HG03045 (cell line): ENCODE measurements around the gene AFAP1.

ENCODE experiments used
- ATAC-seq: cut with Tn5 transposase; IDR thresholded peaks from one replicate; pipeline ENCODE4 v1.9.1; 2021; ENCODE audit warnings: mild to moderate bottlenecking, moderate library complexity; ENCODE audit not compliant: unreplicated experiment

The AFAP1 gene

DNA sequence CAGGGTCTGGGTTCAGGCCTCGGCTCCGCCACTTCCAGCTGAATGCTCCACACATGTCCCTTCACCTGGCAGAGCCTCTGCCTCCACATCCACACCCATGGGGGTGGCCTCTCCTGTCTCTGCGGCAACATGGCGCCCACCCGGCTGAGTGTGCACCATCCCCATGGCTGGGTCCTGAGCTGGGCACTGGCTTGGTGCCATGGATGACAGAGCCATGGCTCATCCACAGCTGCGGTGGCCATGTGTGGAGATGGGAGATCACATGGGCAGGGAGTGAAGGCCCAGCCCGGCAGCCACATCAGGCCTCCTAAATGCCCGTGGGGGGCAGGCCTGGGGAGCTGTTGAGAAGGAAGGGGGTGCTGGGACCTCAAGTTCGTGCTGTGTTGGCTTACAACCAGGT lies 213.7 kb downstream of the AFAP1 start:
- ATAC-seq = no peak

DNA sequence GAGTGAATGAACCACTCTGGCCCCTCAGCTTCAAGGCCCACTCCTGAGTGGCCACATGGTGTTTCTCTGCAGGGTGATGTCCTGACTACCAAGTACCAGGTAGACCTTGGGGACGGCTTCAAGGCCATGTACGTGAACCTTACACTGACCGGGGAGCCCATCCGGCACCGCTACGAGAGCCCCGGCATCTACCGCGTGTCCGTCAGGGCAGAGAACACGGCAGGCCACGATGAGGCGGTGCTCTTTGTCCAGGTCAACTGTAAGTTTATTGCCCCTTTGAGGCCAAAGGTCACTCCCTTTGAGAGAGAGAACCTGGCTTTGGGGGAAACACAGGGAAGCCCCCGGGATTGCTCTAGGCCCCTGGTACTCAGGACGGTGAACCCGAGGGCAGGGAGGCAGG lies 216.0 kb downstream of the AFAP1 start:
- no peak for ATAC-seq

DNA sequence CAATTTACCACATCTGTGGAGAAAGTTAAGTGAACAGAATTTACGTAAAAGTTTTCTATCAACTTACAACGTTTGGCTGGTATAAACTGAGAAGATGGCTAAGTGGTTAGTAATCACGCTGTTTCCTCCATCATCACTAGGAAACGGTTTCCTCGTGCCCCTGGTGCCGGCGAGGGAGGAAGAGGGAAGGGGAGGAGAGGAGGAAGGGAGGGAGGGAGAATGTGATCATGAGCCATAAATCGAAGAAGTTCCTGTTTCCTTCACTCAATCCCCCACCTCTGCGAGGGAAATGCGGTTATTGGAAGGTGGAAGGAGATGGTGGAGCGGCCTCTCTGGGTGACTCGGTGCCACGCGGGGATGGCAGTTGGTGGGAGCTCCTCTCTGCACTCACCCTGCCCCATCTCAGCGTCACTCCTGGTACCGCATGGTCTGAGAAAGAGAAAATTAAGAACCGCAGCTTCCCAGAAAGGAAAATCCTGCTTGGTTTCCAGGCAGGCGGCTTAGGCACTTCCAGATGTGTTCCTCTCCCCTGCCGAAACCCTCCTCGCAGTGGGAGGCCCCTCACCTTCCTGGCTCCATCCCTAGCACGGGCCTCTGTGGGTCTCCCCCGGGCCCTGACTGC lies 216.8 kb downstream of the AFAP1 start:
- no peak for ATAC-seq

DNA sequence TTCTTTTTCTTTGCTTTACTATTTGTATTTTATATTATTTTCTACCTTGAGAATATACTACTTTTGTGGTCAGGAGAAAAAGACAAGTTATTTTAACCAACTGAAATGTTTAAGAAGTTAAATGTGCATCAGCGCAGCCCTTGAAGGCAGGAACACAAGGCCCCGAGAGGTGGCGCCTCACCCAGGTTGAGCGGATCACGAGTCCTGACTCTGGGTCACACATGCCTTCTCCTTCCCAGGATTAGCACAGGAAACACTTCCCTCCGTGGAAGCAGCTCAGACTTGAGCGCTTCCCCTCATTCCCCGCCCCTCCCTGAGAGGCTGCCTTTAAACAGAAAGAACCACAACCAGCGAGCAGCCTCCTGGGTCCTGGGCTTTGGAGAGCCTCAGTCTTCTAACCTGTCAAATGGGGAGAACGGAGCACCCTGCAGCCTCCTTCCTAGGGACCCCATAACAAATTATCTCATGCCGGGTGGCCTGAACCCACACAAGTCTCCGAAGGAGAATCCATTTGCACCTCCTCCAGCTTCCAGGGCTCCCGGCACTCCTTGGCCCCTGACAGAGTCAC lies 217.6 kb downstream of the AFAP1 start:
- no peak for ATAC-seq

DNA sequence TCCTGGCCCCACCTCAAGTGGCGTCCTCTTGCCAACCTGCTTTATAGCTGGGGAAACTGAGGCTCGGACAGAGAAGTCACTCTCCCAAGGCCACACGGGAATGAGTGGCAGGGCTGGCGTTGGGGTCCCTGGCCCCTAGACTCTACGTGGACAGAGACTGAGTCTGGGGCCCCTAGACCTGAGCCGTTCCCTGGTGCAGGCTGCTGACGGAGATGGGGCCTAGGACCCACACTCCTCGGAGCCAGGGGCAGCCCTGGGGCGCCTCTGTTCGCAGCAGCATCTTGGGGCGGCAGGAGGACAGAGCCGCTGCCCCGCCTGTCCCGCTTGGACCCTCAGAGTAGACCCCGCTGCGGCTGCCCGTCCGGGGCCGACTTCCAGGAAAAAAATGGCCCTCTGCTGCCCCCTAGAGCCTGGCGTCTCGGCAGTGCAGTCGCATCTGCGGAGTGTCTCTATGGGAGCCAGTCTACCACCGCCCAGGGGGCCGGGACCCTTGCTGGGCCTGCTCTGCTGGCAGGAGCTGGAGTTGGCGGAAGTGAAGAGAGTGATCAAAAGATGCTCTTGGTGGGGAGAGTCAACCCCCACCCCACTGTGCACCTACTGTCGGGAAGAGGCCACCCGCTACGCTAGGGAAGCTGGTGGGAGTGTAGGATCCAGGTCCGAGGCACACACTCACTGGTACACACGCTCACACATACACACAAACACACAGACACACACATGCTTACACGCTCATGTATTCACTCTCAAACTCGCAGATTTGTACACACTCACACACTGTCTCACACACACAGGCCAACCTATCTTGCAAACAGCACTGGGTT lies 220.1 kb downstream of the AFAP1 start:
- ATAC-seq = no peak

DNA sequence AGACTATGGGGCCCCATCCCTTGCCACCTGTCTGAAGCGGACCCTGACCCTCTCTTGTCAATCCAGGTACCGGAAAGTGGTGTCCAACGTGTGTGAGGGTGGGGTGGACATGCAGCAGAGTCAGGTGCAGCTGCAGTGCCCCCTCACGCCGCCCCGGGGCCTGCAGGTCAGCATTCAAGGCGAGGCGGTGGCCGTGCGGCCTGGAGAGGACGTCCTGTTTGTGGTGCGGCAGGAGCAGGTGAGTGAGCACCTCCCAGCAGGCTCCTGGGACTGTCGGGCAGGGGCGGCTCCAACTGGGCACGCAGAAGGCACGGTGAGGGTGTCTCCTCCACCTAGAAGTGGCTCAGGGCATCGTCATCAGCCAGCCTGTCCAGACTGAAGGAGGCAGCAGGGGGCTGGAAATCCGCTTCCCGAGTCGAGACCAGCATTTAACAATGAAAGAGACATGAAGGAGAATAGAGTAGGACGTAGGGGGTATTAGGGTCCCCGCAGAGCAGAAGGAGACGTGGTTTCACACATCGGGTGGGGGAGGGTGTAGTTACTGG lies 221.6 kb downstream of the AFAP1 start:
- ATAC-seq = no peak

DNA sequence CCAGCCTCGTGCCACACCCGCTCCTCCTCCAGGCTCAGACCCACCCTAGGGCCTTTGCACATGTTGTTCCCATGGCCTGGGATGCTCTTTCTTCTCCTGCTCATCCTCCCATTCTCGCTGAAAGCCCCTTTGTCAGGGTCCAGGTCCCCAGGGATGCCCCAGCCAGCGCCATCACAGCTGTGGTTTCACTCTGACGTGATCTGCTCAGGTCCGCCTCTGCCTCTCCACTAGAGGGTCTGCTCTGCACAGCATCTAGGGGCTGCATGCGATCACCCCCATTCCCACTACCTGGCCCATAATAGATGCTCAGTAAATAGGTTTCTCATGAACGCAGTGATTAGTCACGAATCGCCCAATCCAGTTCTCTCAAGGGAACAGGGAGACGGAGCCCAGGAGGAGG lies 222.5 kb downstream of the AFAP1 start:
- ATAC-seq = no peak

DNA sequence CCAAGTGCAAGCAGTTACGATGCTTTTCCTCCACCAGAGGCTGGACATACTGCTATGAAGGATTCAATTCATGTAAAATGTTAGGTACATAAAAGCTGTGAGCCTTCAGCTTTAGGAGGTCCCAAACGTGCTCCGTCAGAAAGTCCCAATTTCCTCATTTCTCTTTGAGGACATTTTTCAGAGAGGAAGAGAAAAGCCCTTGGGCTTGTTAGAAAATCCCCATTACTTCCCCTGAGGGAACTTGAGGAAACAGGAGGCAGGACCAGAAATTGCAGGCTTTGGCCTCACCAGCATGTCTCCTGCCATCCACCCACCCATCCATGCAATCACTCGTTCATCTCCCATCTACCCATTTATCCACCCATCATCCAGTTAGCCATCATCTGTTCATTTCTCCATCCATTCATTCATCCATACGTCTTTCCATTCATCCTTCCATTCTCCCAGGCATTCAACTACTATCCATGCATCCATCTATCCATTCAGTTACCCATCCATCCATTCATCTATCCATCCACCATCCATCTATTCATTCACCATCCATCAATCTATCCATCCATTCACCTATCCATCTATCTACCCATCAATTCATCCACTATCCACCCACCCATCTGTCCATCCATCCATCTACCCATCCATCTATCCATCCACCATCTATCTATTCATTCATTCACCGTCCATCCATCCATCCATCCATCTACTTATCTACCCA lies 223.5 kb downstream of the AFAP1 start:
- ATAC-seq = no peak

DNA sequence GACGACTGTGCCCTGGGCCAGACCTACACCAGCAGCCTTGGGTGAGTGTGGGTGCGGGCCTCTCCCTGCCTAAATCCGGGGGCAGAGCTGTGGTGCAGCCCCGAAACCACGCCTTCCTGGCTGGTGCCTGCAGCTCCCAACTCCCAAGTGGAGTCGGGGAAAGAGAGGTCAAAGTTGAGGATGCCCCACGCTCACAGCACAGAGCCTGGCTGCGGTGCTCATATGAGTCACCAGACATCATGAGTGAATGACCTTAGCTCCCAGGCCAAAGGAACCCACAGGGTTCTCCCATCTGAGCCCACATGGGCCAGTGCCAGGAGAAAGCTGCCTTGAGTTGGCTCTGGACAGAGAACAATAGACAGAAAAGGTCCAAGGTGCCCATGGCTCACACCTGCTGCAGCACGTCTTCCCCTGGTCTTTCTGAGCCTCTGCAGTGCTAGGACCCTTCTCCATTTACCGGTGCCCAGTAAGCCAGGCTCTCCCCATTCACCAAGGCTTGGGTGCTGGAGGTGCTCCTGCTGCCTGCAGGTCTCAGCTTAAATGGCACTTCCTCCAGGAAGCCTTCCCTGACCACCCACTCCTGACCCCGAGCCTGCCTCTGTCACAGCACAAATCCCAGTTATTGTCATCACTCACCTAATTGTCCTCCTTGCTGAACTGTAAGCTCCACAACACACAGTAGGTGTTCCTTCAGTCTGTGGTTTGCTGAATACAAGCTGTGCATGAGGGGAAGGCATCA lies 224.2 kb downstream of the AFAP1 start:
- ATAC-seq = no peak

DNA sequence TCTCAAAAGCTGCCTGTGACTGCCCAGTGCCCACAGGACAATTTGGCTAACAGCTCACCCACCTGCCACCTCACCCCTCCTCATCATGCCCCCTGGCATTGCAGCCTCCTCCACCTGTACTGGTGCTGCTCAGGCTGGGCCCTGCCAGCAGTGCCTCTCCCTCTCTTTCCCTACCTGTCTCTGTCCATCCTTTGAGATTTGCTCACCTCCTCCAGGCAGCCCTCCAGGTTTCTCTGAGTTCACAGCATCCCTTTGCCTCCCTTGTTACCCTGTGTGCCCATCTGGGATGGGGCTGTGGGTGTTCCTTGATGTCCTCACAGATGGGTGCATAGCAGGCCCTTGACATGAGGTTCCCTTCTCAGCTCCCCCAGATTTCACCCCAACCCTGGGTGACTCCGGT lies 224.9 kb downstream of the AFAP1 start:
- no peak for ATAC-seq

DNA sequence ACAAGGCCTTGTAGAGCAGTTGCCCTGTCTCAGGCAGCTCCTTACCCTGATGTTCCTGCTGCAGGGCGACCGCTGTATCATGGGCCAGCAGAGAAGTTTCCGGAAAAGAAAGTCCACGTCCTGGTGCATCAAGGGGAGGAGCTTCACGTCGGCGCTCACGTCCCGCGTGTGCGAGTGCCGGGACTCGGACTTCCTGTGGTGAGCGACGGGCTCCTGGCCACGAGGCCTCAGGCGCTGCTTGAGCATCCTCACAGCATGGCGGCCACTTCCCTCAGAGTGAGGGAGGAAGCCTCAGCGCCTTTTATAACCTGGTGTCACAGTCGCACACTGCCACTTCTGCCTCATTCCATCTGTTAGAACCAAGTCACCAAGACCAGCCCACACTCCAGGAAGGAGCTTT lies 225.5 kb downstream of the AFAP1 start:
- ATAC-seq = no peak

DNA sequence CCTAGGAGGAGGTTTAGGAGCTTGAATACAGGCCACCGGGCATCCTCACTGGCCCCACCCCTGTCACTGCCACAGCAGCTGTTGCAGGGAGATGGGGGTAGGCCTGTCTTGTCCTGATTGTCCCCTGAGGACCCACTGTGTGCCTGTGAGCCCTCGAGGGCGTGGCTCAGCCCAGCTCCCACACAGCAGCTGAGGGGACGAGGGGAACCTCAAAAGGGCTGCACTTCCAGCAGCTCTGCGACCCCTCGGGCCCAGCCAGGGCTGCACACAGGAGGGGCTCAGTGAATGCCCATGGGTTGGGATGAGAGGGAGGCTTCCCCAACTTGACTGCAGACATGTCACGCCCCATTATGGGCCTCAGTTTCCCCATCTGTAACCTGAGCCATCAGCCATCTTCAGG lies 225.9 kb downstream of the AFAP1 start:
- no peak for ATAC-seq

DNA sequence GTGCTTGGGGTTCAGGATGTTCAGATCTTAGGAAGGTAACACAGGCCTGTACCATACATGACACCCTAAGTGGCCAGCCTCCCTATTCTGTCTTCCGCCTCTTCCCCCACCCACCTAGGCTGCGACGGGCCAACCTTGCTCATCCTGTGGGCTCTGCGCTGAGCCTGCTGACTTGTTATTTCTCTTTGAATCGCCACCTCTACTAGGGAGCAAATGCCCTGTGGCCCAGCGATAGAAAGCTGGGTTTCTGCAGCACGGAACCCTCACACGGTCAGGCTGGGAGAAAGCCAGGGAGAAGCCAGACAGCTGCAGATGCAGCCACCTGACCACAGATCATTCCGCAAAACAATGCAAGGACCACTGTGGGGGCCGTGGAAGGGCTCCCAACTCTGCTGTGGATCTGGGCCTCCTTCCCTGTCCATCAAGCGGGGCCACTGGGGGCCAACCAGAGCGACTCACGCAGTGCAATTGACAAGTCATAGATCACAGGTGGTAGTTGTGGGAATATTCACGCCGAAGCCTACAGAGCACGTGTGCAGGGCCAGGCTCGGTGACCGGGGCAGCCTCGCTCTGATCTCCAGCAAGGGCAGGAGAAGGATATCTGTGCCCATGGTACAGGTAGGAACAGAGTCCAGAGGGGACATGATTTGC lies 227.5 kb downstream of the AFAP1 start:
- no peak for ATAC-seq

DNA sequence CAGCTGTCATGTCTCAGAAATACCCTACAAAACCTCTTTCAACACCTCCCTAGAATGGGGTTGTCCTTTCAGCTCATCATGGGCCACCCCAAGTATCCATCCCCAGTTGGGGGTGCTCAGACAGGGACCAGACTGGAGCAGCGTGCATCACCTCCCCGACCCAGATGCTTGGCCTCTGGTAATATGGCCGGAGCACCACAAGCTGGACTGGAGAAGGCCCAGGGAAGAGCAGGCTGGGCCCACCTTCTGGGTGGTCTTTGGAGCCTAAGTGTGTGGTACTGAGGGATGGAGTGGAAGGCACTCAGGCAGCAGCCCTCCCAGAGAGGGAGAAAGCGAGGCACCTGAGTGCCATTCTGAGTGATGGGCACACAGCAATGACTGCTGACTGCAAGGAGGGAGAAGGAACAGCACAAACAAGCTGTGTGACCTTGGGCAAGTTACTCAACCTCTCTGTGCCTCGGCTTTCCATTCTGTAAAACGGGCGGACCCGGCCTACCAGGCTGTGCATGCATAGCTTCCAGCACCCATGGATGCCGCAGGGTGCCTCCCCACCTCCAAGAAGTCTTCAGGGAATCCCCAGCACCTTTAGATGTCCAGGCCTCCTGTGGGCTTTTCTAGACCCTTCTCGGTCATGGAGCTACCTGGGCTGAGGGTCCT lies 228.2 kb downstream of the AFAP1 start:
- no peak for ATAC-seq

DNA sequence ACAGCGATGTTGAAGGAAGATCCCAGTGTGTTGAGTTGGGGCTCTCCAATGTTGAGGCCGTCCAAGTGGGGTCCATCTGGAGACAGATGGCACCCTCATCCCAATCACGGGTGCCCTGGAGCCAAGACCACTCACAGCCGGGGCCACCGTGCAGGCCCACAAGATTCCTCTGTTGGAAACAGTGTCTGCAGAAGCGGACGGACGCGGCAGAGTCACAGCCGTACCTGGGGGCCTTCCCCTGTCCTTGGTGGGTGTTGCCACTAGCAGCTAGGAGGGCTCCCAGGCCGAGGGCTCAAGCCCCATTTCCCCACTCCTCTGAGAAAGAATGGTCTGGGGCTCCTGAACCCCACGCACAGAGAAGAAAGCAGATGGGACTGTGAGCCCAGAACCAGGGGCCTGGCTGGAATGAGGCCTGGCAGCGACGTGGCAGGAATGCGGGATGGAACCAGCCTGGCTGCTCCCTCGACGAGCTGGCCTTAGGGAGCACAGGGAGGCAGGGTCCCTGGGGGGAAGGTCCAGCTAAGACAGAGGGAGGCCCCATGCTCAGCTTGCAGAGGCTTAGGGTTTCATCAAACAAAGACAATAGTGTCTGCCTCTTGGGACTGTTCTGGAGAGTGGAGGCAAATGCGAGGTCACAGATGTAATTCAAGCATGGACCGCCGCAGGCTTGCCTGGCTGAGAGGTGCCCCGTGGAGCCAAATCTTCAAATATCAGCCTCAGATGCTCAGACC lies 228.9 kb downstream of the AFAP1 start:
- no peak for ATAC-seq

DNA sequence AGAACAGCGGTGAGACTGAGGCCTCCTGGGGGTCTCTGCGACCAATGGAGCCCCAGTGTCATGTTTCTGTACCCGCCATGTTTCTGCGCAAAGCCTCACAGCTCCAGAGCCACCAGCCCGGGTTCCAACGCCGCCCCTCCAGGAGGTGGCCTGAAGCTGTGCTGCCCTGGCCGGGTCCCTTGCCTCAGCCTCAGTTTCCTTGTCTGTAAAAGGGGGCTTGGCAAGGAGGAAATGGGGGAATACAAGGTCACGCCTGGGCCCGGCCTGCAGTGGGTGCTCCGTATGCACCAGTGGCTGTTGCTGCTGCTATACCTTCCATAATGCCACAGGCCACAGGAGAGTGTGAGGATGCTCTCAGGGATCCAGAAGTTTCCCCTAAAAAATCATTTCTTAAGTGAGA lies 229.5 kb downstream of the AFAP1 start:
- no peak for ATAC-seq

DNA sequence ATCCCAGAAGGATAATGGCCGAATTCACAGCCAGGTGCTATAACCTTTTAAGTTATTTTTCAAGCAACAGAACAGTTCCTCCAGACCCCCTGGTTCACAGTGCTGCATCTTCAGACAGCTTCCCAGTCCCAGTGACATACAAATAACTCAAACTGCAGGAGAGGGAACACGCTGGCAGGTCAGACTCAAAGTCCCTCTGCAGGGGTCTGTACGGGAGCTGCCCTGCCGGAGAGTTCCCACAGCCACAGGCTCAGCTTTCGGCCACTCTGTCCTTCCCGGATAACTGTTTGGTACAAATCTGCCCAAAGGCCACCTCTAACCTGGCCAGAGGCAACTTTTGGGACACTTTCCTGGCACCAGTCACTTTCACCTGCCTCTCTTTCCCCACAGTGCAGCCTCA lies 230.2 kb downstream of the AFAP1 start:
- ATAC-seq = no peak

DNA sequence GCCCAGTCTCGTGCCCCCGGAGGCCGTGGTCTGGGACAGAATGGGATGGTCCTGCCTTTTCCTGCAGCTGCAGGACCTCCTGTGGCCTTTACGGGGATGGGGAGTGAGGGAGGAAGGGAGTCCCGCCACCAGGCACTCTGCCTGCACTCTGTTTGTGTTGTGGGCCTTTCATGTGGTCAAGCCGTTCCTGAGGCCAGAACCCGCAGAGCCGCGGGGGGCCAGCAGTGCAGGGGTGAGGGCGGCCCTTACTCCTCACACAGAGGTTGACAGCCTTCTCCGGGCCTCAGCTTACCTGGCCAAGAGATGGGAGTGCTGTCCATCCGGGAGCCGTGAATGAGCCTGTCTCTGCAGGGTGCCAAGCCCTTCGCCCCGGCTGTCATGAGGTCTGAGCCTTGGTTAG lies 230.7 kb downstream of the AFAP1 start:
- ATAC-seq = no peak
